Skin of body (tissue), 2 donors: Measurements from ENCODE around the gene LIMK1. TPM values are rescaled to one million over a fixed set of nuclear protein-coding genes. Genes with fewer than 3 reads are reported as not detected.
"Not testable (repeated sequence)": the region's sequence is repeated elsewhere in the genome, so short reads cannot be mapped to it uniquely, and the experiment has no call there.

Experiments
- DNase-seq: peaks from one replicate; lab custom pipeline; 2025; lab: John Stamatoyannopoulos, UW
- total RNA-seq: library from RNA; depleted of rRNA; stranded (reverse); fragments of >200 nt; gene quantifications from one replicate; pipeline ENCODE4 v1.2.3, GENCODE V29; 2014

Gene LIMK1
- total RNA-seq, 1 donor from 2014 or later = 6.4 TPM

GRCh38 chr7:74121401-74122249 lies 38.0 kb downstream of the LIMK1 start:
- no peak for DNase-seq

GRCh38 chr7:74123892-74124291 lies 40.3 kb downstream of the LIMK1 start:
- DNase-seq = not testable (repeated sequence)

- no peak for DNase-seq
Measured at GRCh38 chr7:74126220-74126880, 42.7 kb downstream of the LIMK1 start.

- no peak for DNase-seq
Measured at GRCh38 chr7:74129887-74130286, 46.3 kb downstream of the LIMK1 start.

- no peak for DNase-seq
Measured at GRCh38 chr7:74130518-74130917, 46.9 kb downstream of the LIMK1 start.

- DNase-seq = no peak
Measured at GRCh38 chr7:74134117-74134620, 50.6 kb downstream of the LIMK1 start.

GRCh38 chr7:74138334-74138867 lies 54.8 kb downstream of the LIMK1 start:
- no peak for DNase-seq

GRCh38 chr7:74138945-74139843 lies 55.6 kb downstream of the LIMK1 start:
- no peak for DNase-seq

GRCh38 chr7:74141705-74142104 lies 58.1 kb downstream of the LIMK1 start:
- DNase-seq = no peak

GRCh38 chr7:74143383-74143782 lies 59.8 kb downstream of the LIMK1 start:
- DNase-seq = no peak

GRCh38 chr7:74148491-74148890 lies 64.9 kb downstream of the LIMK1 start:
- DNase-seq = no peak

- no peak for DNase-seq
Measured at GRCh38 chr7:74149071-74149470, 65.5 kb downstream of the LIMK1 start.

- peak; percentile 74 for DNase-seq
Measured at GRCh38 chr7:74149603-74150002, 66.0 kb downstream of the LIMK1 start.

- DNase-seq = no peak
Measured at GRCh38 chr7:74153736-74154135, 70.1 kb downstream of the LIMK1 start.

- no peak for DNase-seq
Measured at GRCh38 chr7:74155810-74156395, 72.3 kb downstream of the LIMK1 start.

- no peak for DNase-seq
Measured at GRCh38 chr7:74157605-74158004, 74.0 kb downstream of the LIMK1 start.

GRCh38 chr7:74164985-74165456 lies 81.4 kb downstream of the LIMK1 start:
- DNase-seq = no peak

- DNase-seq = no peak
Measured at GRCh38 chr7:74165867-74166593, 82.4 kb downstream of the LIMK1 start.

- not testable (repeated sequence) for DNase-seq
Measured at GRCh38 chr7:74167324-74167723, 83.7 kb downstream of the LIMK1 start.
